NCI-H524 treated with DMSO at 0.1 percent for 48 hours (cell line): ENCODE results near the gene C18orf54.
"Not testable (repeated sequence)": the region's sequence is repeated elsewhere in the genome, so short reads cannot be mapped to it uniquely, and the experiment has no call there.

Experiments
- DNase-seq: peaks from one replicate; lab custom pipeline; 2025; lab: John Stamatoyannopoulos, UW

C18orf54 gene

GRCh38 chr18:54386800-54387495, 29.2 kb downstream of the C18orf54 start:
- DNase-seq, result not testable (repeated sequence)

- DNase-seq, result no peak
Measured at GRCh38 chr18:54387631-54388030, 29.9 kb downstream of the C18orf54 start.

- no peak for DNase-seq
Measured at GRCh38 chr18:54388203-54389142, 30.8 kb downstream of the C18orf54 start.

- DNase-seq, result no peak
Measured at GRCh38 chr18:54389143-54389505, 31.4 kb downstream of the C18orf54 start.

- no peak for DNase-seq
Measured at GRCh38 chr18:54390838-54391237, 33.1 kb downstream of the C18orf54 start.

- DNase-seq, result peak; percentile 16
Measured at GRCh38 chr18:54392543-54393023, 34.9 kb downstream of the C18orf54 start.

- DNase-seq, result no peak
Measured at GRCh38 chr18:54393648-54394294, 36.1 kb downstream of the C18orf54 start.

GRCh38 chr18:54396760-54397159, 39.1 kb downstream of the C18orf54 start:
- DNase-seq, result no peak

GRCh38 chr18:54405290-54405689, 47.6 kb downstream of the C18orf54 start:
- DNase-seq, result no peak

- DNase-seq, result no peak
Measured at GRCh38 chr18:54411781-54412180, 54.1 kb downstream of the C18orf54 start.

GRCh38 chr18:54415086-54415485, 57.4 kb downstream of the C18orf54 start:
- DNase-seq, result no peak

- no peak for DNase-seq
Measured at GRCh38 chr18:54416436-54416835, 58.7 kb downstream of the C18orf54 start.

GRCh38 chr18:54423831-54424230, 66.1 kb downstream of the C18orf54 start:
- DNase-seq, result no peak

- DNase-seq, result no peak
Measured at GRCh38 chr18:54426085-54426665, 68.5 kb downstream of the C18orf54 start.
